ENCODE results near the gene RNF111. TPM values are rescaled to one million over a fixed set of nuclear protein-coding genes. Genes with fewer than 3 reads are reported as not detected.
"Not testable (repeated sequence)": the region's sequence is repeated elsewhere in the genome, so short reads cannot be mapped to it uniquely, and the experiment has no call there.

RNF111 gene
- total RNA-seq, 1 donor = 21.4 TPM

GRCh38 chr15:58994906-58995453 is 7.5 kb downstream of the RNF111 start:
- TF ChIP-seq CTCF (IDR thresholded peaks at IDR 0.05; ENCODE audit: extremely low read depth, low read depth, low read length) = no peak
- Histone ChIP-seq H3K79me2 (ENCODE audit: insufficient read depth, low read length) (peaks cover 96% of the 10 kb centered on the region), H3K36me3 (ENCODE audit: insufficient read depth, low read length) (peaks cover 18% of the 10 kb centered on the region), H3K4me2 (ENCODE audit: insufficient read depth, low read length) (no peak overlapping the region), H4K20me1 (ENCODE audit: insufficient read depth, low read length) (peaks cover 26% of the 10 kb centered on the region), H3K4me3 (ENCODE audit: insufficient read depth, low read length) (no peak overlapping the region), H3K9me3 (ENCODE audit: low read depth, low read length) (no peaks in the 10 kb centered on the region), H3K27ac (ENCODE audit: low read depth, low read length) (no peak overlapping the region), H2AFZ (ENCODE audit: low read length) (no peak overlapping the region), H3K4me1 (ENCODE audit: insufficient read depth, low read length) (no peaks in the 10 kb centered on the region), H3K27me3 (ENCODE audit: insufficient read depth, low read length) (no peaks in the 10 kb centered on the region)
- peak; percentile 1 for DNase-seq (ENCODE audit: insufficient read length, low spot score, missing footprints)

GRCh38 chr15:58999694-59000093 is 12.2 kb downstream of the RNF111 start:
- TF ChIP-seq CTCF (IDR thresholded peaks at IDR 0.05; ENCODE audit: extremely low read depth, low read depth, low read length) = no peak
- Histone ChIP-seq H3K9me3 (ENCODE audit: low read depth, low read length) (no peaks in the 10 kb centered on the region), H3K27ac (ENCODE audit: low read depth, low read length) (no peak overlapping the region), H3K79me2 (ENCODE audit: insufficient read depth, low read length) (peaks cover 97% of the 10 kb centered on the region), H3K4me2 (ENCODE audit: insufficient read depth, low read length) (no peak overlapping the region), H2AFZ (ENCODE audit: low read length) (no peak overlapping the region), H3K27me3 (ENCODE audit: insufficient read depth, low read length) (no peaks in the 10 kb centered on the region), H3K4me1 (ENCODE audit: insufficient read depth, low read length) (no peaks in the 10 kb centered on the region), H3K4me3 (ENCODE audit: insufficient read depth, low read length) (no peak overlapping the region), H3K36me3 (ENCODE audit: insufficient read depth, low read length) (no peaks in the 10 kb centered on the region), H4K20me1 (ENCODE audit: insufficient read depth, low read length) (peaks cover 16% of the 10 kb centered on the region)
- no peak for DNase-seq (ENCODE audit: insufficient read length, low spot score, missing footprints)

GRCh38 chr15:59000251-59000650 is 12.8 kb downstream of the RNF111 start:
- not testable (repeated sequence) for H3K27me3 ChIP-seq (ENCODE audit: insufficient read depth, low read length); H3K27ac ChIP-seq (ENCODE audit: low read depth, low read length); DNase-seq (ENCODE audit: insufficient read length, low spot score, missing footprints); H3K4me3 ChIP-seq (ENCODE audit: insufficient read depth, low read length); H3K4me1 ChIP-seq (ENCODE audit: insufficient read depth, low read length); H3K9me3 ChIP-seq (ENCODE audit: low read depth, low read length); H3K36me3 ChIP-seq (ENCODE audit: insufficient read depth, low read length); H3K4me2 ChIP-seq (ENCODE audit: insufficient read depth, low read length); H2AFZ ChIP-seq (ENCODE audit: low read length)
- Histone ChIP-seq H4K20me1 (ENCODE audit: insufficient read depth, low read length) (peaks cover 16% of the 10 kb centered on the region), H3K79me2 (ENCODE audit: insufficient read depth, low read length) (peaks cover 97% of the 10 kb centered on the region)

GRCh38 chr15:59001946-59002345 is 14.5 kb downstream of the RNF111 start:
- no peak overlapping the region for H3K4me3 ChIP-seq (ENCODE audit: insufficient read depth, low read length)
- H2AFZ ChIP-seq (ENCODE audit: low read length) = no peak overlapping the region
- peaks cover 97% of the 10 kb centered on the region for H3K79me2 ChIP-seq (ENCODE audit: insufficient read depth, low read length)
- no peak for DNase-seq (ENCODE audit: insufficient read length, low spot score, missing footprints)
- TF ChIP-seq CTCF (IDR thresholded peaks at IDR 0.05; ENCODE audit: extremely low read depth, low read depth, low read length) = no peak
- no peak overlapping the region for H3K4me2 ChIP-seq (ENCODE audit: insufficient read depth, low read length)
- peaks cover 3% of the 10 kb centered on the region for H3K36me3 ChIP-seq (ENCODE audit: insufficient read depth, low read length)
- peaks cover 16% of the 10 kb centered on the region for H4K20me1 ChIP-seq (ENCODE audit: insufficient read depth, low read length)
- H3K27ac ChIP-seq (ENCODE audit: low read depth, low read length) = no peak overlapping the region
- no peaks in the 10 kb centered on the region for H3K9me3 ChIP-seq (ENCODE audit: low read depth, low read length)
- H3K4me1 ChIP-seq (ENCODE audit: insufficient read depth, low read length) = no peaks in the 10 kb centered on the region
- H3K27me3 ChIP-seq (ENCODE audit: insufficient read depth, low read length) = no peaks in the 10 kb centered on the region

All from osteoblast (primary cell).